K562 (cell line): ENCODE measurements around the gene ASIC3. TPM values are rescaled to one million over a fixed set of nuclear protein-coding genes. Genes with fewer than 3 reads are reported as not detected.

Experiments
- ATAC-seq: fragments of 200-7000 bp; cut with Tn5 transposase; 3 replicates; pipeline ENCODE4 v1.9.1; 2020; ENCODE audit warnings: moderate library complexity
- BruUV-seq: library from RNA; stranded (reverse); fragments of 400-500 nt; replicated peaks from 2 replicates; lab custom pipeline; 2021; lab: Mats Ljungman, UMichigan
- CTCF ChIA-PET: fragments of 300-600 bp; formaldehyde crosslinking; extraction: SDS; loops from one replicate; lab custom pipeline; 2021; ENCODE audit warnings: low intra/inter-chr PET ratio; lab: Yijun Ruan, JAX
- POLR2A ChIA-PET: fragments of 300-600, 350-650 bp; sonication (Branson Sonifier 250); formaldehyde crosslinking; extraction: SDS; loops from one replicate; lab custom pipeline; 2021; ENCODE audit warnings: antibody characterized with exemption, inconsistent platforms; lab: Yijun Ruan, JAX
- DNase-seq, 4 experiments: peaks; one replicate each; pipeline versions ENCODE4 v3.0.0 to v3.0.0-alpha.2; 2011 to 2018; ENCODE audit warnings: low spot score in 3 of 4, mixed read lengths in 3 of 4; ENCODE audit errors: extremely low read depth in 1 of 4
- FAIRE-seq: peaks from 2 replicates; lab custom pipeline; 2011; peaks lifted over from hg19 to GRCh38; lab: Jason Lieb, UNC
- H2AFZ ChIP-seq: 2 replicates; pipeline ENCODE4 v1.6.0; 2011; ENCODE audit warnings: low read depth, low read length, control low read depth, inconsistent platforms
- H3K27ac ChIP-seq: fragments of 200-600 bp; 3 replicates; pipeline ENCODE4 v1.8.0; 2011; ENCODE audit warnings: low read depth, mild to moderate bottlenecking, control low read depth, inconsistent platforms, low read length, moderate library complexity, mixed read lengths; ENCODE audit errors: extremely low read depth
- H3K27me3 ChIP-seq, 2 experiments: fragments of 300-600 bp in 1 of 2; 2 replicates in 1 of 2; 3 replicates in 1 of 2; pipeline versions ENCODE4 v1.6.0 to v1.8.0; 2011; ENCODE audit warnings: inconsistent platforms in 2 of 2, low read length in 2 of 2, mild to moderate bottlenecking in 1 of 2, mixed read lengths in 1 of 2, moderate library complexity in 1 of 2; ENCODE audit not compliant: control insufficient read depth in 2 of 2, insufficient read depth in 2 of 2
- H3K36me3 ChIP-seq: fragments of 300-600 bp; 3 replicates; pipeline ENCODE4 v1.8.0; 2011; ENCODE audit warnings: mild to moderate bottlenecking, low read length, inconsistent platforms; ENCODE audit not compliant: control insufficient read depth, insufficient read depth
- H3K4me1 ChIP-seq, 2 experiments: fragments of 200-600 bp in 1 of 2; replicated peaks in 1 of 2; 2 replicates in 1 of 2; 3 replicates in 1 of 2; pipeline versions ENCODE4 v1.5.1 to v1.8.0; 2011; ENCODE audit warnings: inconsistent platforms in 2 of 2, low read length in 2 of 2, mild to moderate bottlenecking in 1 of 2, mixed read lengths in 1 of 2, moderate library complexity in 1 of 2; ENCODE audit not compliant: control insufficient read depth in 2 of 2, insufficient read depth in 2 of 2
- H3K4me2 ChIP-seq: 2 replicates; pipeline ENCODE4 v1.6.1; 2011; ENCODE audit warnings: low read length, control low read depth, inconsistent platforms, mixed read lengths; ENCODE audit not compliant: insufficient read depth
- H3K4me3 ChIP-seq: fragments of 200-600 bp; sonication (generic), shearing (Covaris generic); 2 replicates; pipeline ENCODE4 v1.5.1; 2016; ENCODE audit warnings: control low read depth, inconsistent platforms
- H3K79me2 ChIP-seq: fragments of 200-600 bp; 3 replicates; pipeline ENCODE4 v1.8.0; 2011; ENCODE audit warnings: low read length, inconsistent platforms; ENCODE audit not compliant: control insufficient read depth, insufficient read depth
- H3K9ac ChIP-seq, 2 experiments: 2 replicates each; pipeline versions ENCODE4 v1.6.0 to v1.6.1; 2011; ENCODE audit warnings: low read depth in 2 of 2, low read length in 2 of 2, control low read depth in 1 of 2, inconsistent platforms in 1 of 2, mild to moderate bottlenecking in 1 of 2, mixed read lengths in 1 of 2; ENCODE audit not compliant: insufficient read depth in 1 of 2
- H3K9me1 ChIP-seq: one replicate; pipeline ENCODE4 v1.6.0; 2011; ENCODE audit warnings: inconsistent platforms, mild to moderate bottlenecking, low read length, moderate library complexity; ENCODE audit not compliant: control insufficient read depth, insufficient read depth
- H3K9me3 ChIP-seq: replicated peaks from 2 replicates; pipeline ENCODE4 v1.5.1; 2011; ENCODE audit warnings: low read depth, low read length, inconsistent platforms; ENCODE audit not compliant: control insufficient read depth, insufficient read depth
- H4K20me1 ChIP-seq: replicated peaks from 2 replicates; pipeline ENCODE4 v1.6.1; 2011; ENCODE audit warnings: low read length, inconsistent platforms, mixed read lengths; ENCODE audit not compliant: control insufficient read depth, insufficient read depth
- HDGF ChIP-seq: fragments of 450-650 bp; IDR thresholded peaks from 2 replicates; pipeline ENCODE4 v1.6.1; 2016
- NFIC ChIP-seq: fragments of 450-650 bp; IDR thresholded peaks from 2 replicates; pipeline ENCODE4 v1.6.1; 2017; ENCODE audit warnings: mild to moderate bottlenecking, inconsistent platforms
- SETDB1 ChIP-seq: IDR thresholded peaks from one replicate; pipeline ENCODE4 v1.6.1; 2012; ENCODE audit warnings: low read length, control low read depth, inconsistent platforms
- SIX5 ChIP-seq, 2 experiments: IDR thresholded peaks; 2 replicates each; pipeline ENCODE4 v1.6.1; 2011; ENCODE audit warnings: low read length in 2 of 2, borderline replicate concordance in 1 of 2, low read depth in 1 of 2, mild to moderate bottlenecking in 1 of 2, moderate library complexity in 1 of 2; ENCODE audit not compliant: insufficient read depth in 1 of 2
- SREBF2 ChIP-seq: sonication (generic); formaldehyde crosslinking; IDR thresholded peaks from 2 replicates; pipeline ENCODE4 v1.4.0; 2020; ENCODE audit warnings: mild to moderate bottlenecking, missing genetic modification reagents
- TCF3 ChIP-seq: sonication (generic); formaldehyde crosslinking; IDR thresholded peaks from 2 replicates; pipeline ENCODE4 v1.4.0; 2020; ENCODE audit warnings: mild to moderate bottlenecking, missing genetic modification reagents
- TFAM ChIP-seq: fragments of 250-450 bp; sonication (Bioruptor Pico); conservative IDR thresholded peaks from 2 replicates; pipeline ENCODE4 v1.5.0; 2021; ENCODE audit warnings: mild to moderate bottlenecking, moderate library complexity
- THRAP3 ChIP-seq: fragments of 450-650 bp; IDR thresholded peaks from 2 replicates; pipeline ENCODE4 v1.6.1; 2016; ENCODE audit warnings: mild to moderate bottlenecking, inconsistent platforms, borderline replicate concordance
- ZNF57 ChIP-seq: fragments of 450-650 bp; formaldehyde crosslinking; IDR thresholded peaks from 2 replicates; pipeline ENCODE4 v1.4.0; 2020; ENCODE audit warnings: mild to moderate bottlenecking, moderate library complexity
- WGBS: fragments of 100-300 bp; shearing (Covaris generic); methylation state at CpG from one replicate; pipeline ENCODE4 v1.1.6; 2016; ENCODE audit warnings: low coverage, mixed read lengths; ENCODE audit not compliant: insufficient coverage; ENCODE audit errors: missing lambda C conversion rate; 5-methylcytosine and 5-hydroxymethylcytosine counted together
- in situ Hi-C: fragments of 300-500 bp; cut with MboI; formaldehyde crosslinking; loops from 4 replicates; pipeline ENCODE4 v1.15.0; 2018; ENCODE audit warnings: inconsistent platforms, mixed read lengths
- intact Hi-C: fragments of 100-400 bp; cut with micrococcal nuclease; formaldehyde crosslinking; loops from 2 replicates; pipeline ENCODE4 v1.14.2; 2022
- polyA plus RNA-seq, 8 experiments: library from polyadenylated mRNA; depleted of rRNA in 4 of 8; stranded (reverse) in 5 of 8; unstranded in 3 of 8; fragments of >200 nt; fragmentation: Nextera tagmentation in 2 of 8; fragmentation: Illumina TruSeq in 1 of 8; extraction: Ambion mirVana in 2 of 8; extraction: Trizol in 1 of 8; gene quantifications; 2 replicates each; pipeline versions ENCODE4 v1.2.1 to v1.2.3, GENCODE V29; 2011 to 2014; ENCODE audit warnings: inconsistent platforms in 1 of 8, missing spikeins in 1 of 8
- total RNA-seq, 7 experiments: library from RNA; depleted of rRNA in 6 of 7; stranded (reverse); fragments of >200 nt in 6 of 7; fragmentation: Illumina TruSeq in 2 of 7; extraction: Trizol in 2 of 7; gene quantifications; 2 replicates each; pipeline versions ENCODE4 v1.2.1 to v1.2.3, GENCODE V29; 2011 to 2021; ENCODE audit warnings: low replicate concordance in 1 of 7
- TF ChIP-seq, protein P1 (sequence below), 2 experiments: fragments of 450-650 bp; IDR thresholded peaks; 2 replicates each; pipeline ENCODE4 v1.6.1; 2016
- TF ChIP-seq, protein P2 (sequence below), 2 experiments: fragments of 200-800 bp in 1 of 2; sonication (Bioruptor generic) in 1 of 2; sonication (generic) in 1 of 2; formaldehyde crosslinking in 1 of 2; IDR thresholded peaks in 1 of 2; conservative IDR thresholded peaks in 1 of 2; 2 replicates each; pipeline versions ENCODE4 v1.5.0 to v1.6.1; 2016 to 2020; ENCODE audit warnings: missing compliant biosample characterization in 1 of 2, missing genetic modification characterization in 1 of 2, missing genetic modification reagents in 1 of 2
- TF ChIP-seq, protein P3 (sequence below): fragments of 200-800 bp; sonication (Bioruptor generic); IDR thresholded peaks from 2 replicates; pipeline ENCODE4 v1.6.1; 2017; ENCODE audit warnings: missing genetic modification characterization, missing compliant biosample characterization
- TF ChIP-seq, protein P4 (sequence below): fragments of 450-650 bp; IDR thresholded peaks from 2 replicates; pipeline ENCODE4 v1.6.1; 2017; ENCODE audit warnings: mild to moderate bottlenecking, moderate library complexity

ASIC3 gene
- total and polyA plus RNA-seq, 9 of the 15 experiments (the other 6 are each of a cell fraction or from before 2014, with no cell fraction given), result 0.11 to 5.0 (median 0.87) TPM

DNA sequence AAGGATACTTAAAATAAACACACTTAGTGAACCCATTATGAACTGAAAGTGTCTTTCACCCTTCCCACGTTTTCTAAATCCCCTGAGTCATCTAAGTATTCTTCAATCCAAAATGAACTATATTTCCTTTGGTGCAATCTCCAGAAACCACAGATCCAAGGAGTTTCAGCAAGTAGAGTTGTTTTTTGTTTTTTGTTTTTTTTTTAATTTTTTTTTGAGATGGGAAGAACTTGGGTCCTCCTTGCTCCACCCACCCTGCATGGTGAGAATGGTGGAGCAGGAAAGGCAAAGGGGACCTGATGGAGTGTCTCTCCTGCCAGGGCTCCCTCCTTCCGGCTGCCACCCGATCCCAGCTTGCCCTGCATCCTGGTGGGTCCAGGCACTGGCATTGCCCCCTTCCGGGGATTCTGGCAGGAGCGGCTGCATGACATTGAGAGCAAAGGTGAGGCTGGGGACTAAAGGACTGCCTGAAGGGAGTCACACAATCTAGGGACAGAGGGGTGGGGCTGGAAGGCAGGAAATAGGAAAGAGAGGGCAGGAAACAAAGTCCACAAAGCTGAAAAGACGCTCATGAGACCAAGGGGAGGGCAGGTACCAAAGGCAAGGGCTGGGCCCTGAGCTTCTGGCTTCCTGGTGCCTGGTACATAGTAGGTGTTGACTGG, 36.2 kb upstream of the ASIC3 start:
- intact Hi-C loops (loop anchor here (10.0 kb wide), 1 partner anchor 163 kb away; no protein-coding TSS in a partner anchor), in situ Hi-C loops (no loop called here)
- peaks cover 40 to 84% of the 10 kb centered on the region in 2 experiments for H3K4me1 ChIP-seq
- H3K36me3 ChIP-seq, result peaks cover 40% of the 10 kb centered on the region; the same call in 2 of the 3 replicates
- ChIA-PET CTCF (interaction anchor here (0.6 to 1.6 kb wide), 3 partner anchors 9 to 99 kb away, joined by 3 to 5 read pairs (median 4); no protein-coding TSS in a partner anchor), POLR2A (interaction anchor here (0.6 to 8.4 kb wide), 4 partner anchors 12 to 216 kb away, joined by 3 to 146 read pairs (median 4); partner anchors contain the start of genes ABCB8 and ATG9B)
- no TSS peak for BruUV-seq
- no peaks in the 10 kb centered on the region for H3K9me3 ChIP-seq
- WGBS, result 51% methylated on average over 6 of the region's 6 CpGs
- peak overlapping the region; percentile 69 for H3K4me2 ChIP-seq
- H3K27ac ChIP-seq, result peak overlapping the region; percentile 58
- H3K27me3 ChIP-seq, result no peaks in the 10 kb centered on the region; a peak in 1 of 5 replicates
- H3K9ac ChIP-seq, result peak overlapping the region; percentile 77 to 83
- peak overlapping the region; percentile 27; the same call in 1 of the 2 replicates for H3K4me3 ChIP-seq
- FAIRE-seq (peak; percentile 71), DNase-seq (no peak), ATAC-seq (no peak)
- H4K20me1 ChIP-seq, result no peaks in the 10 kb centered on the region
- no peaks in the 10 kb centered on the region for H3K9me1 ChIP-seq
- H3K79me2 ChIP-seq, result peaks cover 45% of the 10 kb centered on the region
- H2AFZ ChIP-seq, result peak overlapping the region; percentile 9
- TF ChIP-seq, protein P1, sequence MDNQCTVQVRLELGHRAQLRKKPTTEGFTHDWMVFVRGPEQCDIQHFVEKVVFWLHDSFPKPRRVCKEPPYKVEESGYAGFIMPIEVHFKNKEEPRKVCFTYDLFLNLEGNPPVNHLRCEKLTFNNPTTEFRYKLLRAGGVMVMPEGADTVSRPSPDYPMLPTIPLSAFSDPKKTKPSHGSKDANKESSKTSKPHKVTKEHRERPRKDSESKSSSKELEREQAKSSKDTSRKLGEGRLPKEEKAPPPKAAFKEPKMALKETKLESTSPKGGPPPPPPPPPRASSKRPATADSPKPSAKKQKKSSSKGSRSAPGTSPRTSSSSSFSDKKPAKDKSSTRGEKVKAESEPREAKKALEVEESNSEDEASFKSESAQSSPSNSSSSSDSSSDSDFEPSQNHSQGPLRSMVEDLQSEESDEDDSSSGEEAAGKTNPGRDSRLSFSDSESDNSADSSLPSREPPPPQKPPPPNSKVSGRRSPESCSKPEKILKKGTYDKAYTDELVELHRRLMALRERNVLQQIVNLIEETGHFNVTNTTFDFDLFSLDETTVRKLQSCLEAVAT (IDR thresholded peaks at IDR 0.05), result peak in 1 of 2 experiments; percentile 57; a peak in 1 of 4 replicates
- TF ChIP-seq ZNF57 (CRISPR knock-in tag) (no peak), TCF3 (no peak), SIX5 (IDR thresholded peaks at IDR 0.05; ENCODE audit: borderline replicate concordance in 1 of 2, insufficient read depth in 1 of 2, low read depth in 1 of 2, low read length in 2 of 2) (no peak), THRAP3 (0 out of 2 replicates have a peak, but pooled peaks have one; percentile 27), SETDB1 (no peak), SREBF2 (peak; percentile 41; the same call in 1 of the 2 replicates), HDGF (0 out of 2 replicates have a peak, but pooled peaks have one; percentile 63), NFIC (0 out of 2 replicates have a peak, but pooled peaks have one; percentile 22), TFAM (no peak)
- TF ChIP-seq, protein P2, sequence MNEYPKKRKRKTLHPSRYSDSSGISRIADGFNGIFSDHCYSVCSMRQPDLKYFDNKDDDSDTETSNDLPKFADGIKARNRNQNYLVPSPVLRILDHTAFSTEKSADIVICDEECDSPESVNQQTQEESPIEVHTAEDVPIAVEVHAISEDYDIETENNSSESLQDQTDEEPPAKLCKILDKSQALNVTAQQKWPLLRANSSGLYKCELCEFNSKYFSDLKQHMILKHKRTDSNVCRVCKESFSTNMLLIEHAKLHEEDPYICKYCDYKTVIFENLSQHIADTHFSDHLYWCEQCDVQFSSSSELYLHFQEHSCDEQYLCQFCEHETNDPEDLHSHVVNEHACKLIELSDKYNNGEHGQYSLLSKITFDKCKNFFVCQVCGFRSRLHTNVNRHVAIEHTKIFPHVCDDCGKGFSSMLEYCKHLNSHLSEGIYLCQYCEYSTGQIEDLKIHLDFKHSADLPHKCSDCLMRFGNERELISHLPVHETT (CRISPR knock-in tag; conservative IDR thresholded peaks at IDR 0.05 in 1 of 2, IDR thresholded peaks at IDR 0.05 in 1 of 2), result no peak
- TF ChIP-seq, protein P3, sequence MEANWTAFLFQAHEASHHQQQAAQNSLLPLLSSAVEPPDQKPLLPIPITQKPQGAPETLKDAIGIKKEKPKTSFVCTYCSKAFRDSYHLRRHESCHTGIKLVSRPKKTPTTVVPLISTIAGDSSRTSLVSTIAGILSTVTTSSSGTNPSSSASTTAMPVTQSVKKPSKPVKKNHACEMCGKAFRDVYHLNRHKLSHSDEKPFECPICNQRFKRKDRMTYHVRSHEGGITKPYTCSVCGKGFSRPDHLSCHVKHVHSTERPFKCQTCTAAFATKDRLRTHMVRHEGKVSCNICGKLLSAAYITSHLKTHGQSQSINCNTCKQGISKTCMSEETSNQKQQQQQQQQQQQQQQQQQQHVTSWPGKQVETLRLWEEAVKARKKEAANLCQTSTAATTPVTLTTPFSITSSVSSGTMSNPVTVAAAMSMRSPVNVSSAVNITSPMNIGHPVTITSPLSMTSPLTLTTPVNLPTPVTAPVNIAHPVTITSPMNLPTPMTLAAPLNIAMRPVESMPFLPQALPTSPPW (CRISPR knock-in tag), result no peak
- TF ChIP-seq, protein P4, sequence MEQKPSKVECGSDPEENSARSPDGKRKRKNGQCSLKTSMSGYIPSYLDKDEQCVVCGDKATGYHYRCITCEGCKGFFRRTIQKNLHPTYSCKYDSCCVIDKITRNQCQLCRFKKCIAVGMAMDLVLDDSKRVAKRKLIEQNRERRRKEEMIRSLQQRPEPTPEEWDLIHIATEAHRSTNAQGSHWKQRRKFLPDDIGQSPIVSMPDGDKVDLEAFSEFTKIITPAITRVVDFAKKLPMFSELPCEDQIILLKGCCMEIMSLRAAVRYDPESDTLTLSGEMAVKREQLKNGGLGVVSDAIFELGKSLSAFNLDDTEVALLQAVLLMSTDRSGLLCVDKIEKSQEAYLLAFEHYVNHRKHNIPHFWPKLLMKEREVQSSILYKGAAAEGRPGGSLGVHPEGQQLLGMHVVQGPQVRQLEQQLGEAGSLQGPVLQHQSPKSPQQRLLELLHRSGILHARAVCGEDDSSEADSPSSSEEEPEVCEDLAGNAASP, result no peak
